NCI-H345 (cell line): ENCODE results near the gene SPINK6.
A peak's percentile ranks its signal among the peaks of the same experiment; 100 is the strongest.

Source experiments
- DNase-seq: peaks from one replicate; lab custom pipeline; 2025; lab: John Stamatoyannopoulos, UW

SPINK6 gene, protein sequence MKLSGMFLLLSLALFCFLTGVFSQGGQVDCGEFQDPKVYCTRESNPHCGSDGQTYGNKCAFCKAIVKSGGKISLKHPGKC

GRCh38 chr5:148202531-148203203 is at the start of gene SPINK6:
Gene SPINK6, plus strand, starts transcription at chr5:148203042. Its CDS starts 55 bp downstream, at chr5:148203097.
- no peak for DNase-seq

- no peak for DNase-seq
Measured at GRCh38 chr5:148156609-148157008, 46.2 kb upstream of the SPINK6 start.

DNA sequence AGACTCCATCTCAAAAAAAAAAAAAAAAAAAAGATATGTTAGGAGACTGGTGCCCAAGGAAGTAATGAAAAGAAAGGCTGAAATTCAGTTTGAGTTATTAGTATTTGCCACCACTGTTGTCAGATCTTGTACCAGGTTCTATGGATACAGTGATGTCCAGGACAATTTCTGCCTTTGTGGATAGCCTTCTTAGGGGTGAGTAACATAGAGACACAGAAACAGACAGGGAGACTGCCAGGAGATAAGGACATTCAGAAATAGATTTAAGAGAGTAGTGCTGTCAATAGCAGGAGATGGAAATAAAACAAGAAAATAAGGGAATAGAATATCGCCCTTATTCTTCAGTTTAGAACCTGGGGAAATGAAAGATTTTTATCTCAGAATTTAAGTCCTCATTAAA is 40.8 kb upstream of the SPINK6 start:
- no peak for DNase-seq

DNA sequence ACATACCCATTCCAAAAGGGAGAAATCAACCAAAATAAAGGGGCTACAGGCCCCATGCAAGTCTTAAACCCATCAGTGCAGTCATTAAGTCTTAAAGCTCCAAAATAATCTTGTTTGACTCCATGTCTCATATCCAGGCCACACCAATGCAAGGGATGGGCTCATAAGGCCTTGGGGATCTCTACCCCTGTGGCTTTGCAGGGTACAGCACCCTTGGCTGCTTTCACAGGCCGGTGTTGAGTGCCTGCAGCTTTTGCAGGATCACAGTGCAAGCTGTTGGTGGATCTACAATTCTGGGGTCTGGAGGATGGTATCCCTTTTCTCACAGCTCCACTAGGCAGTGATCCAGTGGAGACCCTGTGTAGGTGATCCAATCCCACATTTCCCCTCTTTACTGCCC is 39.5 kb upstream of the SPINK6 start:
- no peak for DNase-seq

DNA sequence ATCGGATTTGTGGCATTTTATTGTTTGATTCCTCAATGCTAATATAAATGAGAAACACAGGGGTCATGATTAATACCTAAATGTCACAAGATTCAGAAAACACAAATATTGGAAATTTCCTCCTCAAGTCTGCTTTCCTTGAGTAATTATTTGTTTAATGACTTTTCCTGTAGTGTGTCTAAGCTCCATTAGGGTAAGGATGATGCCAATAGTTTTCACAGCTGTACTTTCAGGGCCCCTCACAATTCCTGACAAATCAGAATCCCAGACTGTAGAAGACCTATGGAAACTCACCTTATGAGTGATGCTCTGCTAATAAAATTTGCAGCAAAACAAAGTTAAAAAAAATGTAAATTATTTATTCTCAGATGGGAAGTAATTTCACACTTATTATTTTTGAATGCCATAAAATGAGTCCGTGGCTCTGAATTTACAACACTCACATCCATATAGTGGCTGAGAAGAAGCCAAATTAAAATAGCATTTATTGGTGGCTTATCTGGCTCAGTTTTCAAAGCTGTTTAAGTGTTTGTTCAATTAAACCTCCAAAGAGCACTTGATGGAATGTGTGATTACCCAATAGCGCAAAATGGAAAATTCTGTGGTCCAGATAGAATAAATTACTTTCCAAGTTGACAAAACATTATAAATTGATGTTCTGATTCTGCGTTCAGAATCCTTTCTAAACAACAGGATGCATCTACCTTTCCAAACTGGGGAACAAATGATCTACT is 36.1 kb upstream of the SPINK6 start:
- DNase-seq: no peak

- no peak for DNase-seq
Measured at GRCh38 chr5:148168246-148168645, 34.6 kb upstream of the SPINK6 start, which contains the start of gene SPINK14. Gene SPINK14, plus strand, starts transcription at chr5:148168546. Its CDS starts 1,187 bp downstream, at chr5:148169733.

DNA sequence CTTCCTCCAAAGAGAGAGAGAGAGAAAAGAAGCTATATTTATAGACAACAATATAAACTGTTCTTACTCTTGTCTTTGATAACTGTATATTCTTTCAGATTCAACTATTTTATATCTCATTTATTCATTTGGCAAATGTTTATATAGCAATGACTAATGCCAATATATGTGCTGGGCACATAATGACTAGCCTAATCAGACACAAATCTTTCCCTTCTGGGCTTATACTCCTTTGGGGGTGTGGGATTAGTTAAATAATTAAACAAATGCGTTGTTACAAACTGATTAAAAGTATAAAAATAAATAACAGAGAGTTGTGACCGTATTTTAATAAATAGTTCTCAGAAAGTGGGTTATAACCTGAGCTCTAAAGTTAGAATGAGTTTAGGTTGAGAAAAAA is 30.5 kb upstream of the SPINK6 start:
- no peak for DNase-seq

DNA sequence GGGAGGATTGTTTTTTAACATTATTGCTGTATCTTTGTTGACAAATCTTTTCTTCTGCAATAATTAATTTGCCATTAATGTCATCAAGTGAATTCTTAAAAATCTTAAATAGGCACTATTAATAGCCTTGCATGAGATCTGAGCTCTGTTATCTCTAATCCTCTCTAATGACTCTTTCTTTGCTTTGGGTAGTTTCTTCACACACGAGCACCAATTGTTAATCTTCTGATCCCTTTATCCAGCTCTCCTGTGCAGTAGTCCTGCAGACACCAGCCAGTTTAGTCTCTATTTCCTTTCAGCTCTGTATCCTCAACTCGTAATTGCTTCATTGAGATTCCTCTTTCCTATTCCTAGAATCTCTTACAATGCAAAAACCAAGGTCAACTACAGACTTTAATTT is 26.4 kb upstream of the SPINK6 start:
- DNase-seq: no peak

DNA sequence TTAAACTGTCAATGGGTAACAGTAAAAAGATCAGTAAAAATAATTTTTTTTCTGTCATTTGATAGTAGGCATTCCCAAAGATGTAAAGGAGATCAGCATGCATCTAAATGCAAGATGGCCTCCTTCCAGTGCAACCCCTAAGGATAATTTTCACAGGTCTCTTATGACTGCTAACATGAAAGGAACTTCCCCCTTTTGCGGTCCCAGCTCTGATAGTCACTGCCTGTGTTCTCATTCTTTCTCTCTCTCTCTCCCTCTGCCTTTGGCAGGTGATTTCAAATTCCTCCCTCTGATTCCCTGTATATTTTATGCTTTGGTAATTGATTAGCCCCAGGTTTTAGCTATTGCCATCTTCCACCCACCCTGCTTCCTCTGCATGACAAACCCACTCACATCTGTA is 25.6 kb upstream of the SPINK6 start:
- no peak for DNase-seq

GRCh38 chr5:148179234-148179824 is 23.5 kb upstream of the SPINK6 start:
- DNase-seq: peak; percentile 69

- no peak for DNase-seq
Measured at GRCh38 chr5:148186248-148187003, 16.4 kb upstream of the SPINK6 start.

DNA sequence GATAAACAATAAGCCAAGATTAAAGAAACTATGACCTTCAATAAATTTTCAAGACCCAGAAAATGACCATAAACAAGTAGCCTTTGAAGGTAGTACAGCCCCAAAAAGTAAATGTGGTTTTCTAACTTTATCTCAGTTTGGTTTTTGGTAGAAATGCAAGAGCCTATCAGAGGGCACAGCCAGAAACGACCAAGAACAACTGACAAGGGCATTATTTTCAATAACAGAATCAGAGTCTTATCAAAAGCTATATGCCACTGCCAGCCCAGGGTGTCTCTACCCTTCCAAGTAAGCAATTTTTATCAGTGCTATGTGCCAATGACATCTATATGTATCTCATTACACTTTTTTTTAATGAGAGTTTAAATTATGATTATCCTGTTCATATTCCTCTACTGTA is 11.8 kb upstream of the SPINK6 start:
- DNase-seq: no peak

GRCh38 chr5:148193202-148193601 is 9.6 kb upstream of the SPINK6 start:
- DNase-seq: no peak

GRCh38 chr5:148201151-148201550 is 1.7 kb upstream of the SPINK6 start:
- DNase-seq: no peak

DNA sequence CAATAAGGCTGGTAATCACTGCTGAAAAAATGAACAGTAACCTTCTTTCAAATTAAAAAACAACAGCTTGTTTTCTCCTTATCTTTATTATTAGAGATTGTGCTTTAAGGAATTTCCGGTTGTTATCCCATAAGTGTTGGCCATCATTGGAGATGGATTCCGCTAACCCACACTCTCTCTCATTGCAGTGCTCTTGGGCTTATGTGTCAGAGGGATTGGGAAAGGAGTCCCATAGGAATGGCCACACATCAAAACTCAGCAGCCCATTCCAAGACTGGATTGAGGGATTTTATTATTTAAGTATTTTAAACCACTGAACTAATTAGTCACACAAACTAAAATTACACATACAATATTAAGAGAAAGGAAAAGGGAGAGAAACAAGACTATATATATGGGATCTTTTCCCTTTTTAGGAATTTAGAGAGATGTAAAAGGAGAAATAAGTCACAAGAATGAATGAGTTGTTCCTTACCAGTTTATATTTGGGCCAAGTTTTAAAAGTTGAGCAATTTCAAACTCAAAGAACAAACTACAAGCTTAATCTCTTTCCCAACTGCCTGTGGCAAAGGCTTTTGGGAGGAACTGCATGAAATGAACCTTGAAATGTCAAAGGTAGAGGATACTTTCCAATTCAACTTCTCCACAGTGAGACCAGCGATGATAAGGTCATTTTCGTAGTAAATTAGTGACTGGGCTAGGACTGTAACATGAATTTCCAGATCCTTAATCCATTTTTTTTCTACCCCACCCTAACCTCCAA is 2.4 kb downstream of the SPINK6 start:
- no peak for DNase-seq

DNA sequence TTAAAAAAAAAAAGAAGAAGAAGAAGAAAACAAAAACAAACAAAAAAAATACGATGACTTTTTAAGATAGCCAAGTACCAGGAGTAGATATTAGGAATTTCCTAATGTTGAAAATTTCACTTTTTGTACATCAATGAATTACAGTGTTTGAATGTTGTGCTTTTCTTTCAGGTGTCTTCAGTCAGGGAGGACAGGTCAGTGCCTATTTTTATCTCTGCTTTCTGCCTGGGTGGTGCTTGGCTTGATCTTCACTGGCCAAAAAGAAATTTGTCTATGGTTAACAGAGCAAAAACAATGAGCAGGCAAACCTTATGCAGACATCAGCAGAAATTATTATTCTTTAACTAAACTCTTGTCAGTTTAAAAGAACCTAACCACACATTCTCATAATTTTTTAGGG is 3.0 kb downstream of the SPINK6 start:
- no peak for DNase-seq

DNA sequence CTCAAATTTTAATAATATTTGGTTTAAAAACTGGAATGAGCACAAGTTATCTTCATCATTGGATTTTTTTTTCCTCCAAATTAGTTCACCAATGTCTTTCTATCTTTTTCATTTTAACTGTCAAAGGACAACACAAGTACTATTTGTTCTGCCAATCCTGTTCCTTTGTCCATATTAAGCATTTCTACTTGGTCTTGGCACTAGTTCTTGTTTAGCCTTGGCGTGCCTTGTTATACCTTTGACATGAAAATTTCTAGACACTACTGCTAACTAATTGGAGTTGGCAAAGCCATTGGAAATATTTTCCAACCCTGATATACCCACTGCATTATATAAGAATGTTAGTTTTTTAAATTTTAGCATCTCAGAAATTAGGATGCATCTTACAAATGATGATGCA is 3.8 kb downstream of the SPINK6 start:
- no peak for DNase-seq

DNA sequence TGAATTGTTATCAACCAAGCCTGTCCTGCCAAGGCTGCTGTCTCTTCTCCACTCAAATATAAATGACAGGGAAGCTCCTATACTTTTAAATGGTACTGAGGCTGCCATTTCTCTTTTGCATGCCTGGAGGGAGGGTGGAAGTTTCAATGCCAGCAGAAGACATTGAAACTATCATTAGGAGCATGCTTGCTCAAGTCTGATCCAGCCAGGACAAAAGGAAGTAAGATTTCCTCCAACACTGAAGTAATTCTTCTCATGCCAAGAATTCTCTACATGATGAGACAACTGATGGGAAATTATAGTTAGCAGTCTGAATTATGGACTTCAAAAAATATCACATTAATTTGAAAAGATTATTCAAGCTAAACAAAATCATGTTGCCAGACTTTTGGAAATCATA is 5.4 kb downstream of the SPINK6 start:
- DNase-seq: no peak

DNA sequence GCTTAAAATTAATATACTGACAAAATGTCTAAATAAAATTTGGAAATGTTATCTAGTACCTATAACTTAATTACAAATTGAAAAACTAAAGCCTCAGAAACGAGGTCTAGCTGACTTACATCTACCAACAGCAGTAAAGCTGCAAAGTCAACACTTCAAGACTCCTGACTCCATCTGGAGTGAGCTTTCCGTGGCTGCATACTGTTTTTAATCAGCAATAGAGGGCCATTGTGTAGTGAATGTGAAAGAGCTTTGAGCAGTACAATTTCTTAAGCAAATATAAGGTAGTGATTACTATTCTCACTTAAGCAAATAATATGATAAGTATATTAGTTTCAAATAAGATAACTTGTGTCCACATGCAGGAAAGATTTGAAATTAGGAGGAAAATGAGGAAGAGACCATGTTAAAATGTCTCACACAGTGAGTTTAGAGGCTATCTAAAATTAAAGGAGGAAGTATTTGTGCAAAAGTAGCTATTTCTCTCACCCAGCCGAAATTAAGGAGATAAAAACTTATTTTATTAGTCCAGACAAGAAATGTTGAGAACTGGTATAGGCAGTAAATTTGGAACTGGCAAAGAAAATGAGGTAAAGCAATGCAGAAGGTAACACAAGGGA is 6.4 kb downstream of the SPINK6 start:
- peak; percentile 40 for DNase-seq

GRCh38 chr5:148214665-148215185 is 11.9 kb downstream of the SPINK6 start:
- DNase-seq: no peak

GRCh38 chr5:148221508-148221907 is 18.7 kb downstream of the SPINK6 start:
- DNase-seq: no peak
